Left ventricle myocardium inferior (tissue), 1 donor: Measurements from ENCODE around the gene SPECC1. TPM values are rescaled to one million over a fixed set of nuclear protein-coding genes. Genes with fewer than 3 reads are reported as not detected.

Source experiments
- DNase-seq: peaks from one replicate; pipeline ENCODE4 v3.0.0-alpha.2; 2020
- H3K27ac ChIP-seq: fragments of 200-600 bp; replicated peaks from 2 replicates; pipeline ENCODE4 v1.8.0; 2021
- H3K27me3 ChIP-seq: fragments of 200-600 bp; 2 replicates; pipeline ENCODE4 v1.8.0; 2021; ENCODE audit warnings: low read depth
- H3K36me3 ChIP-seq: fragments of 200-600 bp; 2 replicates; pipeline ENCODE4 v1.8.0; 2021
- H3K4me1 ChIP-seq: fragments of 200-600 bp; 2 replicates; pipeline ENCODE4 v1.8.0; 2021
- H3K4me3 ChIP-seq: fragments of 200-600 bp; 2 replicates; pipeline ENCODE4 v1.8.0; 2021; ENCODE audit warnings: mild to moderate bottlenecking, moderate library complexity
- H3K9me3 ChIP-seq: fragments of 200-600 bp; replicated peaks from 2 replicates; pipeline ENCODE4 v1.8.0; 2021
- intact Hi-C: fragments of 100-400 bp; cut with micrococcal nuclease; formaldehyde crosslinking; loops from one replicate; pipeline ENCODE4 v1.11.0; 2022
- total RNA-seq: library from RNA; stranded (reverse); fragmentation: NEBNext Ultra II Directional; extraction: Animal tissue kit (Norgen Biotek cat#: 25700); gene quantifications from one replicate; pipeline ENCODE4 v1.2.1, GENCODE V29; 2021
- TF ChIP-seq, protein P1 (sequence below): fragments of 200-600 bp; IDR thresholded peaks from 2 replicates; pipeline ENCODE4 v1.8.0; 2021; ENCODE audit warnings: antibody characterized with exemption, mild to moderate bottlenecking, borderline replicate concordance
- donor health status: DM: no; HTN: yes; CAD: no; lungs with severe emphysema.

SPECC1 gene
- total RNA-seq, 1 donor from 2014 or later = 10.6 TPM

DNA sequence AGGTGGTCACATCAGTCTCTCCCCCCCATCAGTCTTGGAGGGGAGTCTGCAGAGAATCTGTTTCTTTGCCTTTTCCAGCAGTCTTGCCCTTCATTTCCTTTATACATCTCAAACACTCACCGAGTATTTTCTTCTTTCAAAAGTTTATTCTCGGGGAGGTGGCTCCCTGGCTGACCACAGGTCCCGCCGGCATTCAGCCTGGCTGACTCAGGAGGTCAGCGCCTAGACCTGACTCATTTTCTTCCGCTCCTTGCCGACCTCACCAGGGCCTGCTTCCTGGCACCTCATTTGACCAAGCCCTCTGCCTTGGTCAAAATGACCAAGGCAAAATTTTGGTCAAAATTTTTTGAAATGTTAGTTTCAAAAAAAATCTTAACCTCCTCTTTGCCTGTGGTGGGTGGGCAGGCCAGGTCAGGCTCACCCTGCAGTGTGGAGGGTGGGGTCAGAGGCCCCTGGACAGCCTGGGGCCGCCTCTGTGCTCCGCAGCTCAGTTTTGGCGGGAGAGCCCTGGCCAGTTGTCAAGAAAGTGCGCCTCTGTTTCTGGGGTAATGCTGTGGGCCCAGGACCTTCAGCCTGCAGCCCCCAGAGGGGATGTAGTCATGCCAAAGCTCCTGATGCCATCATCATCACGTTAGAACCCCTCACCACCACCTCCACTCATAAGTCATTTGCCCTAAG, 165.6 kb downstream of the SPECC1 start:
- Histone ChIP-seq H3K4me1 (peaks cover 5% of the 10 kb centered on the region), H3K4me3 (no peak overlapping the region), H3K27ac (no peak overlapping the region), H3K27me3 (peaks cover 5% of the 10 kb centered on the region), H3K9me3 (no peaks in the 10 kb centered on the region), H3K36me3 (no peaks in the 10 kb centered on the region)
- TF ChIP-seq, protein P1, sequence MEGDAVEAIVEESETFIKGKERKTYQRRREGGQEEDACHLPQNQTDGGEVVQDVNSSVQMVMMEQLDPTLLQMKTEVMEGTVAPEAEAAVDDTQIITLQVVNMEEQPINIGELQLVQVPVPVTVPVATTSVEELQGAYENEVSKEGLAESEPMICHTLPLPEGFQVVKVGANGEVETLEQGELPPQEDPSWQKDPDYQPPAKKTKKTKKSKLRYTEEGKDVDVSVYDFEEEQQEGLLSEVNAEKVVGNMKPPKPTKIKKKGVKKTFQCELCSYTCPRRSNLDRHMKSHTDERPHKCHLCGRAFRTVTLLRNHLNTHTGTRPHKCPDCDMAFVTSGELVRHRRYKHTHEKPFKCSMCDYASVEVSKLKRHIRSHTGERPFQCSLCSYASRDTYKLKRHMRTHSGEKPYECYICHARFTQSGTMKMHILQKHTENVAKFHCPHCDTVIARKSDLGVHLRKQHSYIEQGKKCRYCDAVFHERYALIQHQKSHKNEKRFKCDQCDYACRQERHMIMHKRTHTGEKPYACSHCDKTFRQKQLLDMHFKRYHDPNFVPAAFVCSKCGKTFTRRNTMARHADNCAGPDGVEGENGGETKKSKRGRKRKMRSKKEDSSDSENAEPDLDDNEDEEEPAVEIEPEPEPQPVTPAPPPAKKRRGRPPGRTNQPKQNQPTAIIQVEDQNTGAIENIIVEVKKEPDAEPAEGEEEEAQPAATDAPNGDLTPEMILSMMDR = no peak
- DNase-seq = no peak
- intact Hi-C loops = no loop called here

DNA sequence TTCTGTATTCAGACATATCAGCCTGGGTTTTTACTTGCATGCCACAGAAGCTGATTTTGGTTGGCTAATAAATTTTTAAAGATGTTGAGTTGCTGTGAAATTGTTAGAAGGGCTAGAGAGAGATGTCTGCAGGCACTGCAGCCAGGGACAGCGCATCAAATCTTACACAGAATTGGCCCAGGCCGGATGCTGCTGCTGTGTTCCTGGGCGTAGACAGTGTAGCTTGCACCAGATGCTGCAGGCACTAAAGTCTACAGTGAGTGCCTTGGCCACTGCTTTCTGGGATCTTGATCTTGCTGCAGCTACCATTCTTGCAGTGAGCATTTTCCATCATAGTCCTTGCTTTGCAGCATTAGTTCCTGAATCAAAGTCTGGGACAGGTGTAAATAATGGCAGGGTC, 169.9 kb downstream of the SPECC1 start:
- TF ChIP-seq, protein P1 = no peak
- intact Hi-C loops = no loop called here

DNA sequence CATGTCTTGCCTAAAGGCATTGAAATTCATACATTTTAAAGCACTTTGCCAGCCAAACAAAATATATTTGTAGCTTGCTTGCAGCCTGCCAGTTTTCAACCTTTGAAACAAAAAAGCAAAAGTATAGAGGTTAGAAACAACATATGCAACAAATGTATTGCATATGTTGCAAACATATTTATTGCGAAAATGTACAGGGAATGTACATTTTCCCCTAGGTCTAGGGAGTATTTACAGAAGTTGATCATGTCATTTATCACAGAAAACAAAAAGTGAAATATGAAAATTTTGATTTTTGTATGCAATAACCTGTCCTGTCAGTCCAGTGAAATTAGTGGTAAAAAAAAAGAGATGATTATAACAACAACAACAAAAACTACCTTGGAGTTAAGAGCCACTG, 171.5 kb downstream of the SPECC1 start:
- no peaks in the 10 kb centered on the region for H3K36me3 ChIP-seq
- TF ChIP-seq, protein P1 = no peak
- H3K27me3 ChIP-seq = no peaks in the 10 kb centered on the region
- H3K4me1 ChIP-seq = no peaks in the 10 kb centered on the region
- no peaks in the 10 kb centered on the region for H3K9me3 ChIP-seq
- no peak overlapping the region for H3K27ac ChIP-seq
- no peak overlapping the region for H3K4me3 ChIP-seq
- no peak for DNase-seq
- intact Hi-C loops = no loop called here

More for the DNA sequence above, 169.9 kb downstream of the SPECC1 start:
- H3K27ac ChIP-seq = no peak overlapping the region
- H3K36me3 ChIP-seq = no peaks in the 10 kb centered on the region
- H3K9me3 ChIP-seq = no peaks in the 10 kb centered on the region
- no peak for DNase-seq
- H3K4me1 ChIP-seq = no peaks in the 10 kb centered on the region
- H3K4me3 ChIP-seq = no peak overlapping the region
- H3K27me3 ChIP-seq = peaks cover 5% of the 10 kb centered on the region

DNA sequence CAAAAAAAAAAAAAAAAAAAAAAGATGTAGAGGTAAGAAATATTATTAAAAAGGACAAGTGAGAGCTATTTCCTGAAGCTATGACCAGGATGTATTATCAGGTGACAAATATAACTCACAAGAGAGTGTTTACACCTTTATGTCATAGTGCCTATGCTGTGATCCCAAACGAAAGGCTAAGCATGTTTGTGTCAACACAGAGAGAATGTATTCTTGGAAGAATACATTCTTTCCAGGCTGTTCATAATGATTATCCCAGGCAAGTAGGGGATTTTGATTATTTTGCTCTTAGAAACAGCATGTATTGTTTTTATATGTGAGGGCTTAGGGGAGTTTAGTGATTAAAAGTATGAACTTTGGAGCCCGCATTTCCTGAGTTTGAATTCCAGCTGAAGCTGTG, 175.0 kb downstream of the SPECC1 start:
- TF ChIP-seq, protein P1 = no peak
- Histone ChIP-seq H3K9me3 (no peaks in the 10 kb centered on the region), H3K27me3 (no peaks in the 10 kb centered on the region), H3K4me3 (no peak overlapping the region), H3K36me3 (no peaks in the 10 kb centered on the region), H3K27ac (no peak overlapping the region), H3K4me1 (no peaks in the 10 kb centered on the region)
- DNase-seq = no peak
- intact Hi-C loops = no loop called here

DNA sequence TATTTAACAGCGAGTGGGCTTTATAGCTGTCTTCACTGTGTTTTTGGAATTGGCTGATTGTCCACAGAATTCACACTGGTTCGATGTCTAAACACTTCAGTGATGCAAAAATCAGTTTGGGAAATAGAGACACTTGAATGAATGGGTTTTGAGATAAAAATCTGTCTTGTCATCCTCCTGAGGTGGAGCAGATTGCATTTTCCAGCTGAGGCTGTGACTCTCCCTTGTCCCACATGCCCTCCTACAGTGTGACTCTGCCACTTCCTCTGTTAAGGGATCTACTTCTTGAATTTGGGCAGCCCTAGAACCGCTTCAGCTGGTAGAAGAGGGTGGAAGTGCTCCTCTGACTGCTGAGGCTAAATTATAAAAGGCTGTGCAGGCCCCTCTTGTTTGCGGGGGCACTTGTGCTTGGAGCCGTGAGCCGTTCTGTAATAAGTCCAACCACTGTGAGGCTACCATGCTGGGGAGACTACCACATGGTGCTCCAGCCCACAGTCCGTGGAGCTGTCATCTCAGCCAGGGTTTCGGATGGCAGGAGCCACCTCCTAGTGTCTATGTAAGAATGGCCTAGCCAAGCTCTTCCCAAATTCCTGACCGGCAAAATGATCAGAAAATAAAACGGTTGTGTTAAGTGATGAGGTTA, 175.9 kb downstream of the SPECC1 start:
- TF ChIP-seq, protein P1 = no peak
- no peak overlapping the region for H3K27ac ChIP-seq
- intact Hi-C loops = no loop called here
- H3K9me3 ChIP-seq = no peaks in the 10 kb centered on the region
- H3K4me3 ChIP-seq = no peak overlapping the region
- H3K27me3 ChIP-seq = no peaks in the 10 kb centered on the region
- no peaks in the 10 kb centered on the region for H3K36me3 ChIP-seq
- no peak for DNase-seq
- no peaks in the 10 kb centered on the region for H3K4me1 ChIP-seq
